ENCODE data around the gene FPGS. TPM values are rescaled to one million over a fixed set of nuclear protein-coding genes. Genes with fewer than 3 reads are reported as not detected.
A peak's percentile ranks its signal among the peaks of the same experiment; 100 is the strongest.

The FPGS gene
- total RNA-seq, 1 experiment from 2014 or later = 81.7 TPM

DNA sequence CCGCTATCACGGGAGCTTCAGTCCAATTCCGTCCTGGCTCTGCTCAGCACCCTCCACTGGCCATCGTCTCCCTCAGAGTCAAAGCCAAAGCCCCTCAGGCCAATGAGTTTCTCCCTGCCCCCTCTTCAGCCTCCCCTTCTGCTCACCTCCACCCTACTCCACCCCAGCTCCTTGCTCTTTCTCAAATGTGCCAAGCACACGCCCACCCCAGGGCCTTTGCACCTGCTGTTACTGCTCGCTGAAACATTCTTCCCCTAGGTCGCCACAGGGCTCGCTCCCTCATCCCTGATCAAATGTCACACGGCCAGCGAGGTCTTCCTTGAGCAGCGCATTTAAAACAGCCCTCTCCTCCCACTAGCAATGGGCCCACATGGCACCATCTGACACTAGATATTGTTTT, 58.1 kb downstream of the FPGS start:
- ChIA-PET CTCF (interaction anchor here (2.2 kb wide), 1 partner anchor 9 kb away, joined by 16 read pairs; no protein-coding TSS in a partner anchor), POLR2A (no interaction called here)
- H3K27ac Mint-ChIP-seq = no peak overlapping the region; the same call in 1 of the 2 replicates
- no peaks in the 10 kb centered on the region for H3K27me3 Mint-ChIP-seq (ENCODE audit: low read depth)
- H3K4me1 Mint-ChIP-seq = 0 out of 2 replicates have a peak, but pooled peaks cover 2% of the 10 kb centered on the region
- ATAC-seq (no peak), DNase-seq (ENCODE audit: low spot score) (no peak)
- TF ChIP-seq, protein P1, sequence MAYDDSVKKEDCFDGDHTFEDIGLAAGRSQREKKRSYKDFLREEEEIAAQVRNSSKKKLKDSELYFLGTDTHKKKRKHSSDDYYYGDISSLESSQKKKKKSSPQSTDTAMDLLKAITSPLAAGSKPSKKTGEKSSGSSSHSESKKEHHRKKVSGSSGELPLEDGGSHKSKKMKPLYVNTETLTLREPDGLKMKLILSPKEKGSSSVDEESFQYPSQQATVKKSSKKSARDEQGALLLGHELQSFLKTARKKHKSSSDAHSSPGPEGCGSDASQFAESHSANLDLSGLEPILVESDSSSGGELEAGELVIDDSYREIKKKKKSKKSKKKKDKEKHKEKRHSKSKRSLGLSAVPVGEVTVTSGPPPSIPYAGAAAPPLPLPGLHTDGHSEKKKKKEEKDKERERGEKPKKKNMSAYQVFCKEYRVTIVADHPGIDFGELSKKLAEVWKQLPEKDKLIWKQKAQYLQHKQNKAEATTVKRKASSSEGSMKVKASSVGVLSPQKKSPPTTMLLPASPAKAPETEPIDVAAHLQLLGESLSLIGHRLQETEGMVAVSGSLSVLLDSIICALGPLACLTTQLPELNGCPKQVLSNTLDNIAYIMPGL (CRISPR knock-in tag; IDR thresholded peaks at IDR 0.05) = no peak
- TF ChIP-seq, protein P2, sequence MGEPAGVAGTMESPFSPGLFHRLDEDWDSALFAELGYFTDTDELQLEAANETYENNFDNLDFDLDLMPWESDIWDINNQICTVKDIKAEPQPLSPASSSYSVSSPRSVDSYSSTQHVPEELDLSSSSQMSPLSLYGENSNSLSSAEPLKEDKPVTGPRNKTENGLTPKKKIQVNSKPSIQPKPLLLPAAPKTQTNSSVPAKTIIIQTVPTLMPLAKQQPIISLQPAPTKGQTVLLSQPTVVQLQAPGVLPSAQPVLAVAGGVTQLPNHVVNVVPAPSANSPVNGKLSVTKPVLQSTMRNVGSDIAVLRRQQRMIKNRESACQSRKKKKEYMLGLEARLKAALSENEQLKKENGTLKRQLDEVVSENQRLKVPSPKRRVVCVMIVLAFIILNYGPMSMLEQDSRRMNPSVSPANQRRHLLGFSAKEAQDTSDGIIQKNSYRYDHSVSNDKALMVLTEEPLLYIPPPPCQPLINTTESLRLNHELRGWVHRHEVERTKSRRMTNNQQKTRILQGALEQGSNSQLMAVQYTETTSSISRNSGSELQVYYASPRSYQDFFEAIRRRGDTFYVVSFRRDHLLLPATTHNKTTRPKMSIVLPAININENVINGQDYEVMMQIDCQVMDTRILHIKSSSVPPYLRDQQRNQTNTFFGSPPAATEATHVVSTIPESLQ (CRISPR knock-in tag; IDR thresholded peaks at IDR 0.05) = no peak
- TF ChIP-seq, protein P3, sequence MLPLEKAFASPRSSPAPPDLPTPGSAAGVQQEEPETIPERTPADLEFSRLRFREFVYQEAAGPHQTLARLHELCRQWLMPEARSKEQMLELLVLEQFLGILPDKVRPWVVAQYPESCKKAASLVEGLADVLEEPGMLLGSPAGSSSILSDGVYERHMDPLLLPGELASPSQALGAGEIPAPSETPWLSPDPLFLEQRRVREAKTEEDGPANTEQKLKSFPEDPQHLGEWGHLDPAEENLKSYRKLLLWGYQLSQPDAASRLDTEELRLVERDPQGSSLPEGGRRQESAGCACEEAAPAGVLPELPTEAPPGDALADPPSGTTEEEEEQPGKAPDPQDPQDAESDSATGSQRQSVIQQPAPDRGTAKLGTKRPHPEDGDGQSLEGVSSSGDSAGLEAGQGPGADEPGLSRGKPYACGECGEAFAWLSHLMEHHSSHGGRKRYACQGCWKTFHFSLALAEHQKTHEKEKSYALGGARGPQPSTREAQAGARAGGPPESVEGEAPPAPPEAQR (CRISPR knock-in tag; IDR thresholded peaks at IDR 0.05) = no peak
- TF ChIP-seq, protein P4, sequence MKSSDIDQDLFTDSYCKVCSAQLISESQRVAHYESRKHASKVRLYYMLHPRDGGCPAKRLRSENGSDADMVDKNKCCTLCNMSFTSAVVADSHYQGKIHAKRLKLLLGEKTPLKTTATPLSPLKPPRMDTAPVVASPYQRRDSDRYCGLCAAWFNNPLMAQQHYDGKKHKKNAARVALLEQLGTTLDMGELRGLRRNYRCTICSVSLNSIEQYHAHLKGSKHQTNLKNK (CRISPR knock-in tag; IDR thresholded peaks at IDR 0.05) = no peak
- TF ChIP-seq CBFB (CRISPR knock-in tag; IDR thresholded peaks at IDR 0.05; ENCODE audit: low read depth) (no peak), ZNF396 (CRISPR knock-in tag; IDR thresholded peaks at IDR 0.05; ENCODE audit: borderline replicate concordance) (no peak), ZNF232 (CRISPR knock-in tag; IDR thresholded peaks at IDR 0.05) (no peak), SOX15 (CRISPR knock-in tag; IDR thresholded peaks at IDR 0.05) (no peak), TCF7 (CRISPR knock-in tag; IDR thresholded peaks at IDR 0.05; ENCODE audit: low read depth) (no peak)
- TF ChIP-seq, protein P5, sequence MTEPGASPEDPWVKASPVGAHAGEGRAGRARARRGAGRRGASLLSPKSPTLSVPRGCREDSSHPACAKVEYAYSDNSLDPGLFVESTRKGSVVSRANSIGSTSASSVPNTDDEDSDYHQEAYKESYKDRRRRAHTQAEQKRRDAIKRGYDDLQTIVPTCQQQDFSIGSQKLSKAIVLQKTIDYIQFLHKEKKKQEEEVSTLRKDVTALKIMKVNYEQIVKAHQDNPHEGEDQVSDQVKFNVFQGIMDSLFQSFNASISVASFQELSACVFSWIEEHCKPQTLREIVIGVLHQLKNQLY (CRISPR knock-in tag; IDR thresholded peaks at IDR 0.05) = no peak
- no peak overlapping the region for H3K4me3 Mint-ChIP-seq
- H3K9me3 Mint-ChIP-seq = no peaks in the 10 kb centered on the region
- H3K36me3 Mint-ChIP-seq = no peaks in the 10 kb centered on the region

DNA sequence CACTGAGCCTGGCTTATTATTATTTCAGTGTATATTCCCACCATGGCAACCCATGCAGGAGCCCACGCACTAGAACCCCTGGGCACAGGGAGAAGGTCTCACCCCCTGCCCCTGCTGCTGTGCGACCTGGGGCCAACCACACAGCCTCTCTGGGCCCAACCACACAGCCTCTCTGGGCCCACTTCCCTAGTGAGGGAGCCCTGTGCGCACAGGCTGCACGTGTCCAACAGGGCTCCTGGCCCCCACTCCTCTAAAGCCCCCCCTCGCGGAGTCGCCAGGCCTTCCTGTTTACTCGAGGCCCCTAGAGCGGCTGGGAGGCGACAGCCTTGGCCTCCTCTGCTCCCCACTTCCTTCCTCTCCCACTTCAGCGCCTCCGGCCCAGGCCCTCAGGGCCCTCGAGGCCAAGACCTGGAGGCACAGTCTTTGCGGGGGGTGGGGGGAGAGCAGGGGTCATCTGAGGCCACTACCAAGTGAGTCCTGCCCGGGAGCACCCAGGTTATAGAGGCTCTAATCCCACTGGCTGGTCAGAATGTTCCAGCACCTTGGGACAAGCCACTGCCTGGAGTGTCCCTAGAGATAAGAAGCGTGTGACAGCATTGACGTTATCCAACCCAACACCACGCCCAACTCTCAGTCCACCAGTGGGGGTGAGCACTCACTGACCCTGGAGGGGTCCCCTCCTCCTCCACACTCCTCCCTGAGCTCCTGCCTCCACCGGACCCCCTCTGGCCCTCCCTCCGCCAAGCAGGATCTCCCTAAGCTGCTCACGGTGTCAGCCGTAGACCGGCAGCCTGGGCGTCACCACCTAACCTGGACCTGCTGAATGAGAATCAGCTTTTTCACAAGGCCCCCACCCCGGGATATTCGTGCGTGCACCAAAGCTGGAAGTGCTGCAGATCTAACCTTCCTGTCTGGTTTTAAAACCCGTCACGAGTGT, 59.7 kb downstream of the FPGS start:
- Mint-ChIP-seq H3K27ac (peak overlapping the region; percentile 60), H3K4me1 (0 out of 2 replicates have a peak, but pooled peaks cover 2% of the 10 kb centered on the region), H3K4me3 (no peak overlapping the region), H3K36me3 (no peaks in the 10 kb centered on the region), H3K27me3 (ENCODE audit: low read depth) (no peaks in the 10 kb centered on the region), H3K9me3 (no peaks in the 10 kb centered on the region)
- ChIA-PET CTCF (interaction anchor here (0.8 to 1.2 kb wide), 6 partner anchors 7 to 128 kb away, joined by 3 to 4 read pairs (median 3); partner anchors contain the start of gene CDK9), POLR2A (interaction anchor here (0.8 to 1.6 kb wide), 2 partner anchors 8 to 120 kb away, joined by 3 read pairs; partner anchors contain the start of gene ENG)
- TF ChIP-seq, protein P2 (CRISPR knock-in tag; IDR thresholded peaks at IDR 0.05) = no peak
- TF ChIP-seq KAT7 (CRISPR knock-in tag; IDR thresholded peaks at IDR 0.05; ENCODE audit: borderline replicate concordance) = no peak
- TF ChIP-seq, protein P1 (CRISPR knock-in tag; IDR thresholded peaks at IDR 0.05) = no peak
- no peak for TF ChIP-seq GRHL2 (CRISPR knock-in tag; IDR thresholded peaks at IDR 0.05; ENCODE audit: insufficient replicate concordance, severe bottlenecking)
- TF ChIP-seq EMX1 (CRISPR knock-in tag; IDR thresholded peaks at IDR 0.05) = no peak
- TF ChIP-seq, protein P6, sequence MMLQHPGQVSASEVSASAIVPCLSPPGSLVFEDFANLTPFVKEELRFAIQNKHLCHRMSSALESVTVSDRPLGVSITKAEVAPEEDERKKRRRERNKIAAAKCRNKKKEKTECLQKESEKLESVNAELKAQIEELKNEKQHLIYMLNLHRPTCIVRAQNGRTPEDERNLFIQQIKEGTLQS (CRISPR knock-in tag; conservative IDR thresholded peaks at IDR 0.05) = no peak
- no peak for TF ChIP-seq SMAD3 (CRISPR knock-in tag; IDR thresholded peaks at IDR 0.05; ENCODE audit: borderline replicate concordance)
- TF ChIP-seq, protein P7, sequence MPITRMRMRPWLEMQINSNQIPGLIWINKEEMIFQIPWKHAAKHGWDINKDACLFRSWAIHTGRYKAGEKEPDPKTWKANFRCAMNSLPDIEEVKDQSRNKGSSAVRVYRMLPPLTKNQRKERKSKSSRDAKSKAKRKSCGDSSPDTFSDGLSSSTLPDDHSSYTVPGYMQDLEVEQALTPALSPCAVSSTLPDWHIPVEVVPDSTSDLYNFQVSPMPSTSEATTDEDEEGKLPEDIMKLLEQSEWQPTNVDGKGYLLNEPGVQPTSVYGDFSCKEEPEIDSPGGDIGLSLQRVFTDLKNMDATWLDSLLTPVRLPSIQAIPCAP (CRISPR knock-in tag; IDR thresholded peaks at IDR 0.05) = no peak
- no peak for TF ChIP-seq NFYB (CRISPR knock-in tag; conservative IDR thresholded peaks at IDR 0.05; ENCODE audit: low read depth)
- no peak for TF ChIP-seq ATF1 (CRISPR knock-in tag; IDR thresholded peaks at IDR 0.05)
- TF ChIP-seq, protein P8, sequence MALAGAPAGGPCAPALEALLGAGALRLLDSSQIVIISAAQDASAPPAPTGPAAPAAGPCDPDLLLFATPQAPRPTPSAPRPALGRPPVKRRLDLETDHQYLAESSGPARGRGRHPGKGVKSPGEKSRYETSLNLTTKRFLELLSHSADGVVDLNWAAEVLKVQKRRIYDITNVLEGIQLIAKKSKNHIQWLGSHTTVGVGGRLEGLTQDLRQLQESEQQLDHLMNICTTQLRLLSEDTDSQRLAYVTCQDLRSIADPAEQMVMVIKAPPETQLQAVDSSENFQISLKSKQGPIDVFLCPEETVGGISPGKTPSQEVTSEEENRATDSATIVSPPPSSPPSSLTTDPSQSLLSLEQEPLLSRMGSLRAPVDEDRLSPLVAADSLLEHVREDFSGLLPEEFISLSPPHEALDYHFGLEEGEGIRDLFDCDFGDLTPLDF (CRISPR knock-in tag; IDR thresholded peaks at IDR 0.05) = no peak
- ATAC-seq (no peak), DNase-seq (ENCODE audit: low spot score) (no peak)

All from WTC11 (cell line).